MM.1S (cell line): ENCODE results near the gene CASP8.

Source experiments
- DNase-seq: peaks from one replicate; pipeline ENCODE4 v3.0.0-alpha.2; 2015
- H2AFZ ChIP-seq: fragments of 300-600 bp; sonication (generic); 2 replicates; pipeline ENCODE4 v1.6.0; 2016; ENCODE audit warnings: antibody characterized with exemption, low read length
- H3F3A ChIP-seq: fragments of 300-600 bp; sonication (generic); 2 replicates; pipeline ENCODE4 v1.6.1; 2016; ENCODE audit warnings: mild to moderate bottlenecking, antibody characterized with exemption, low read length, moderate library complexity, mixed read lengths; ENCODE audit not compliant: insufficient read depth
- H3K27ac ChIP-seq: fragments of 300-600 bp; sonication (generic); 2 replicates; pipeline ENCODE4 v1.5.1; 2016; ENCODE audit warnings: mild to moderate bottlenecking, low read length
- H3K27me3 ChIP-seq: fragments of 300-600 bp; sonication (generic); replicated peaks from 2 replicates; pipeline ENCODE4 v1.6.0; 2016; ENCODE audit warnings: low read length; ENCODE audit not compliant: insufficient read depth
- H3K36me3 ChIP-seq: fragments of 300-600 bp; sonication (generic); replicated peaks from 2 replicates; pipeline ENCODE4 v1.6.1; 2016; ENCODE audit warnings: mild to moderate bottlenecking, low read length, mixed read lengths; ENCODE audit not compliant: insufficient read depth
- H3K4me1 ChIP-seq: fragments of 300-600 bp; sonication (generic); 2 replicates; pipeline ENCODE4 v1.6.1; 2016; ENCODE audit warnings: low read length, mixed read lengths
- H3K4me2 ChIP-seq: fragments of 300-600 bp; sonication (generic); 2 replicates; pipeline ENCODE4 v1.6.0; 2016; ENCODE audit warnings: low read depth, low read length
- H3K4me3 ChIP-seq: fragments of 300-600 bp; sonication (generic); 2 replicates; pipeline ENCODE4 v1.5.1; 2016; ENCODE audit warnings: low read length, mixed read lengths
- H3K79me2 ChIP-seq: fragments of 300-600 bp; sonication (generic); 2 replicates; pipeline ENCODE4 v1.6.1; 2016; ENCODE audit warnings: mixed run types, low read length, mixed read lengths
- H3K9ac ChIP-seq: fragments of 300-600 bp; sonication (generic); 2 replicates; pipeline ENCODE4 v1.6.1; 2016; ENCODE audit warnings: low read length, mixed read lengths
- H3K9me2 ChIP-seq: fragments of 300-600 bp; sonication (generic); replicated peaks from 2 replicates; pipeline ENCODE4 v1.6.1; 2016; ENCODE audit warnings: mild to moderate bottlenecking, low read length, mixed read lengths; ENCODE audit not compliant: insufficient read depth
- H3K9me3 ChIP-seq: fragments of 300-600 bp; sonication (generic); replicated peaks from 2 replicates; pipeline ENCODE4 v1.6.1; 2016; ENCODE audit warnings: mild to moderate bottlenecking, low read length, mixed read lengths; ENCODE audit not compliant: insufficient read depth
- H4K20me1 ChIP-seq: fragments of 300-600 bp; sonication (generic); 2 replicates; pipeline ENCODE4 v1.6.1; 2016; ENCODE audit warnings: mild to moderate bottlenecking, low read length, moderate library complexity, mixed read lengths; ENCODE audit not compliant: insufficient read depth
- CTCF ChIP-seq: fragments of 300-600 bp; sonication (generic); IDR thresholded peaks from 2 replicates; pipeline ENCODE4 v1.5.1; 2016; ENCODE audit warnings: antibody characterized with exemption, low read length, mixed read lengths
- EZH2 ChIP-seq: fragments of 300-600 bp; sonication (generic); optimal IDR thresholded peaks from 2 replicates; pipeline ENCODE3; 2017; ENCODE audit warnings: low read depth, mild to moderate bottlenecking, antibody characterized with exemption, low read length, mixed read lengths
- EZH2phosphoT487 ChIP-seq: fragments of 300-600 bp; sonication (generic); IDR thresholded peaks from 2 replicates; pipeline ENCODE4 v1.6.1; 2018; ENCODE audit warnings: antibody characterized with exemption, low read length

CASP8 gene

DNA sequence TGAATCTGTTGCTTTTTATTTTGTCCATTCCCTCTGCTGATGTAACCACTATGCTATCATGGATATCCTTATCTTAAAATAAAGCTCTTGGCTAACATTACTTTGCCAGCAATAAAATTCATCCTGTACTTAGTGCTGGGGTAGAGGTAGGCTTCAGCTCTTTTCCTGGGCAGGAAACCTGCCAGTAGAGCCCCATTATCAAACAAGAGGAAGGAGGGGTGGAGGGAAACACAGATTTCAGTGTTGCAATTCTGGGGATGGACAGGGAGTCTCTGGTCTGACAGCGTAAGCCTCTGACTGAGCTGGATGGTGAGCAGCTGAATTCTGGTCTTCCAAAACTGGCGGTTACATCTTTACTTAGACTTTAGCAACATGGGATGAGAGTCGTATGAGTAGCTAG, 47.5 kb downstream of the CASP8 start:
- Histone ChIP-seq H3K27ac (no peak overlapping the region), H3K4me1 (no peaks in the 10 kb centered on the region), H3K27me3 (no peaks in the 10 kb centered on the region), H3F3A (no peaks in the 10 kb centered on the region), H3K4me3 (no peak overlapping the region), H3K4me2 (no peak overlapping the region), H3K9me2 (no peaks in the 10 kb centered on the region), H4K20me1 (no peaks in the 10 kb centered on the region), H3K9me3 (no peaks in the 10 kb centered on the region), H2AFZ (no peak overlapping the region), H3K36me3 (no peaks in the 10 kb centered on the region), H3K79me2 (no peaks in the 10 kb centered on the region), H3K9ac (no peak overlapping the region)
- TF ChIP-seq CTCF, result no peak
- TF ChIP-seq EZH2phosphoT487, result no peak
- no peak for TF ChIP-seq EZH2
- no peak for DNase-seq

- Histone ChIP-seq H4K20me1 (no peaks in the 10 kb centered on the region), H3K9me2 (no peaks in the 10 kb centered on the region), H3K27ac (no peak overlapping the region), H3K9ac (no peak overlapping the region), H3K27me3 (no peaks in the 10 kb centered on the region), H3K4me2 (no peak overlapping the region), H3K36me3 (no peaks in the 10 kb centered on the region), H3F3A (no peaks in the 10 kb centered on the region), H2AFZ (no peak overlapping the region), H3K9me3 (no peaks in the 10 kb centered on the region), H3K79me2 (no peaks in the 10 kb centered on the region), H3K4me1 (no peaks in the 10 kb centered on the region), H3K4me3 (no peak overlapping the region)
- TF ChIP-seq EZH2 (no peak), CTCF (no peak), EZH2phosphoT487 (no peak)
- no peak for DNase-seq
Observed at GRCh38 chr2:201308914-201309313, 48.6 kb downstream of the CASP8 start.

GRCh38 chr2:201313362-201313761, 53.0 kb downstream of the CASP8 start:
- Histone ChIP-seq H3K4me2 (no peak overlapping the region), H3K9me2 (no peaks in the 10 kb centered on the region), H3K27ac (no peak overlapping the region), H3K79me2 (no peaks in the 10 kb centered on the region), H3K27me3 (no peaks in the 10 kb centered on the region), H3K9me3 (no peaks in the 10 kb centered on the region), H4K20me1 (no peaks in the 10 kb centered on the region), H3K36me3 (no peaks in the 10 kb centered on the region), H3K4me1 (no peaks in the 10 kb centered on the region), H3K4me3 (no peak overlapping the region), H2AFZ (no peak overlapping the region), H3F3A (no peaks in the 10 kb centered on the region), H3K9ac (no peak overlapping the region)
- TF ChIP-seq CTCF (no peak), EZH2 (no peak), EZH2phosphoT487 (no peak)
- no peak for DNase-seq
